DMS114 treated with DMSO at 0.1 percent for 48 hours (cell line): ENCODE results near the gene GAPVD1.
"Not testable (repeated sequence)": the region's sequence is repeated elsewhere in the genome, so short reads cannot be mapped to it uniquely, and the experiment has no call there.

ENCODE experiments used
- DNase-seq: peaks from one replicate; lab custom pipeline; 2025; ENCODE audit not compliant: unreplicated experiment; lab: John Stamatoyannopoulos, UW

The GAPVD1 gene

DNA sequence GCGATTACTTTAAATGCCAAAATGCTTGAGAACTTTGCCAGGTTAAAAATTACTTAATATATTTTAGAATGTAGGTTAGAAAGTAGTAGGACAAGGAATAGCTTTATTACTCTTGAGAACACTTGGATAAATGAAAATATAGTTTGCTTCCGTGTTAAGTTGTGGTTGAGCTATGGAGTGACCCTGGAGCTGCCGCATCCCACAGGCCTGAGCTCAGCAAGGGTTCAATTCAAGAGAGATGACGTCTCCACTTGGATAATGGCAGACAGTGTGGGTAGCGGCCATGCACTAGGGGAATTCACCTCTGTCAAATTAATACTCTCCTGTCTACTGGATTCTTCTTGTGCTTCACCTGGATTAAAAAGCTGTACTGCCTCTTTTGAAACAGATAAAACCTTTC is 105.0 kb downstream of the GAPVD1 start:
- no peak for DNase-seq

DNA sequence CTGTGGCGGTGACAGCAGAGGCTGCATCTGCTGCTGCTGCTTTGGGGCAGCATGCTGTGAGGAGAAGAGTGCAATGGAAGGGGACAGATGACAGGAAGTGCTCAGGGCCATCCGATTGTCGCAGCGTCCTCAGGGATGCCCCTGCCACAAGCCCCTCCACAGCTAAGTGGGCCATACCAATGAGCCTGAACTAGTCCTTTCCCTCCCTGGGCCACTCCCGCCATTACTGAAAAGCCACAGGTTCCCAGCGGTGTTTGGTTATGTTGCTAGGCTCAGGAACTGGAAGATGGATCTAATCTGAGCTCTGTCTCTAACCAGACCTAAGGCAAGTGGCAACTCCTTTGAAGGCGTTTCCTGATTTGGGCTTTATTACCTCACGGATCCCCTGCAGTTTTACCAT is 109.2 kb downstream of the GAPVD1 start:
- no peak for DNase-seq

DNA sequence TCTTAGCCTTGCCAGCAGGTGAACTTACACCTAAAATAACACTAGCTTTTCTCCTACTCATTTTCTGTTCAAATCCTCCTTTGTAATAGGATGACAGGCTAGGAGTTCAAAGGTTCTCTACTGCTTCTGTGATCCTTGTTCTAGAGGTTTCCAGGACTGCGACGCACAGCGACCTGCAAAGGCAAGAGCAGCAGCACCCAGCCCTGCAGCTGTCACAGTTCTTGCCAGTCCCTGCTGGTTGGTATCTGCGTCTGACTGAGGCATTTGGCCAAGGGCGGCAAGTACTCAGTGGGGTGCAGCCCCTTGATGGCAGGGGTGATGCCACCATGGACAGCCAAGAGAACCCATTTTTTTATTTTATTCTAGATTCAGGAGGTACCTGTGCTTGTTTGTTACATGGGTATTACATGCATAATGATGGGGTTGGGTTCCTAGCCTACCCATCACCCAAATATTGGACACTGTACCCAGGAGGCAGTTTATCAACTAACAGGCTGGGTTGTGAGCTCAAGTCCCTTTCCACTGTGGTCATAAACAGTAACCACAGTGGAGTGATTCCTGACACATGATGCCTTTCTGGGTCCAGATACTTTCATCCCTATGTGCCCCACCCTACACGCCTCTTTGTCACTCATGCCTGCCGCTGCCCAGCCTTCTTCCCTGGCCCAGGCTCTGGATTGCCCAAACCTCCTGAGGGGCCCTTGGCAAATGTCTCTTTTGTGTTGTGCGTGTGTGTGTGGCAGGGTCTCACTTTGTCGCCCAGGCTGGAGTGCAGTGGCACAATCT is 111.0 kb downstream of the GAPVD1 start:
- DNase-seq: no peak

DNA sequence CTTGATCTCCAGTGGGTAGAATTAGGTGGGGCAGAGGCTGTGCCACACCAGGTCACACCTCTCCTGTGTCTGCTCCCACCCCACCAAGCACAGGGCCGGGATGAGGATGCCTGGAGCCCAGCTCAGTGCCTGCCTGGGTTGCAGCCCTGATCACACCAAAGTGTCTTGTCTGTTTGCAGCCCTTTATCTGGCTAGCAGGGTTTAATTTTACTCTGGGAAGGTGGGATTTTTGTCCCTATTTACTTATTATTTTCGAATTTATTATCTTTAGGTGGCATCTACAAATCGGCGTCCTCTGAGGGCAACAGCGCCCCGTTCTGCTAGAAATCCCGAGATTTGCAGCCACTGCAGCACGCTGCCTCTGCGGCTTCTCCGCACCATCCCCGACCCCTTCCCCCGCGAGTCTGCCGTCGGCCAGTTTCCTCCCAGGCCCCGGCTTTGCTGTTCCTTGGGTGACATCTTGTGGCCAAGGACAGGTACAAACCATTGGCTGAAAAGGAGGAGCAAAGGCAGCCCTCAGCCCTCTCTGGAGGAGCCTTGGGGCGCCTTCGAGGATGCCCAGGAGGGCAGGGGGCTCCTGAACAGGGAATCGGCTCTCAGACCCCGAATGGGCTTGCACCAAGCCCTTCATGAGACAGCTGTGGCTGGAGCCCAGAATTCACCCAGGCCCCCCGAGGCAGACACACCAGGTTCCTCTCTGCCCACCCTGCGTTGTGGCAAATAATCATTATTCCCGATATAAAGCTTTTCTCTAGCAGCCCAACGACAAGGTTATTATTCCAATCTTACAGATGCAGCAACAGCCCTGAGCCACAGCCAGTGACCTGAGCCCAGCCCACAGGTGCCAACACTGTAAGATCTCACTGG is 113.0 kb downstream of the GAPVD1 start:
- peak; percentile 59 for DNase-seq

DNA sequence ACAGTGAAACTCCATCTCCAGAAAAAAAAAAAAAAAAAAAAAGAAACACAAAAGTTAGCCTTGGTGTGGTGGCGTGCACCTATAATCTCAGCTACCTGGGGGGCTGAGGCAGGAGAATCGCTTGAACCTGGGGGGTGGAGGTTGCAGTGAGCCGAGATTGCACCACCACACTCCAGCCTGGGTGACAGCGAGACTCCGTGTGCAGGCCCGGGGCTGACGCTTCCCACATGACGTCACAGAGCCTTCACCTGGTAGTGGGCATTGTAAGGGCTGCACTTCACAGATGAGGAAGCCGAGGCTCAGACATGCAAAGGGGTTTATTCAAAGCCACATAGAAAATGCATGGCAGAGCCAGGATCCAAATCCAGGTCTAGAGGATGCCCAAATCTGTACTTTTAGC is 114.2 kb downstream of the GAPVD1 start:
- no peak for DNase-seq

DNA sequence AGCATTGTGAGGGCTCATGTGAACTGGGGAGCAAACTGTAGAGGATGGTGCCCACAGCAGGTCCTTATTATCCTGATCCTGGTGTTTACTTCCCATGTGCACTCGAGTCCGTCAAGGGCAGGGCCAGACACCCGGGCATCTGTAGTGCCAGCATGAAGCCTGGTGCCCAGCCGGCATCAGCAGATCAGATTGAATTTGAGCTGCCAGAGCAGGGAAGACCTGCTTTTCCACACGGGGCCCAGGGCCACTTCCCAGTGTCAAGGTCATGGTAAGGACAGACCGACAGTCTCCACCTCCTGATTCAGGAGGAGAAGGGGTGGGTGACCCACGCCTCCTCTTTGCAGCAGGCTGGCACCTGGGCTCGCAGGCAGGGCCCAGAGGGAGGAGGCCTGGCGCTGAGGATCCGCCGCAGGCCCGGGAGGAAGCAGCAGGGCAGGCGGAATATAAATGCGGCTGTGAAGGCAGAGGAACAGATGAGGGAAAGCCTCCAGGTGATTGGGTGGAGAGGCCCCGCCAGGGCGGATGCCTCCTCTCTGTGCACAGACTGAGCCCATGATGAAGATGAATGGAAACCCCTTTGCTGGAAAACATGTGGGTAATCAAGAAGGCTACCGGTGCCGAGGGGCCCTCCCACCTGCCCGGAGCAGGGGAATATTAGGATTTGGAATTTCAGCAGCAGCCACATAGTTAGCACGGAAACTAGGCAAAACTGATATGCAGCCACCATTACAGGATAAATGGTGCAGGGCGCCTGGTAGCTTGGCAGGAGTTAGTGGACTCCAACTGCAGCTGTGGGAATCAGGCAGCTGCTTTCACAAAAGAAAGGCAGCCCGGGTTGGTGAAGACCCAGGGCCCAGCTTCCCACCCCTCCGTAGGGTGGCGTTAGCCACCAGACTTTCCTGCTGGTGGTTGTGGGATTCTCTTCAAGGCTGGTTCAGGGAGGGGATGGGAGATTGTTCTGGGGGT is 114.9 kb downstream of the GAPVD1 start:
- DNase-seq: no peak

DNA sequence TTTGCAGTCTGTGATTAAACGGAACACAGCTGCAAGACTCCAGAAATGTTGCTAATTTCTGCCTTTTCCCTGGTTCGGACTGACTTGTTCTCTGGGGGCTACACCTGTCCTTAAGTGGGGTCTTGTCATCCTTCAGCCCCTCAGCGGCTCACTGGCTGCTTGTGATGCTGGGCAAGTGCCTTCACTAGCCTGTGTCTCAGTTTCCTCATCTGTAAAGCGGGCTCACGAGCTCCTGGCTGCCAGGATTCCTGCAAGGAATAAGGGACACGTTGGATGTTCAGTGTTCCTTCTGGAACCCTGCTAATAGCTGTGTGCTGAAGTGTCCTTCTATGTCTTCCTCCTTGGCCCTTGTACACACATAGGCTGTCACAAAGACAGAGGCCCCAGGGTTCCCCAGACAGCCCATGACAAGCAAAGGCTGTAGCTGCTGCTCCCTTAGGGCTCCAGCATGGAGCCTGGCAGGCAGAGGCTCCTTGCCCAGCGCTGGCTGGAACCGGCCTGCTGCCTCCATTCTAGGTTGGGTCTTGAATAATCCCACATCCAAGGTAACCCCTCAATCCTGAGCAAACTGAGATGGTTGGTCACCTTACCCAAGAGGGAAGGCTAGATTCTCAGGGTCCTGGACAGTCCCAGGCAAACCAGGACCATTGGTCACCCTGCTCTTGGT is 116.1 kb downstream of the GAPVD1 start:
- no peak for DNase-seq

DNA sequence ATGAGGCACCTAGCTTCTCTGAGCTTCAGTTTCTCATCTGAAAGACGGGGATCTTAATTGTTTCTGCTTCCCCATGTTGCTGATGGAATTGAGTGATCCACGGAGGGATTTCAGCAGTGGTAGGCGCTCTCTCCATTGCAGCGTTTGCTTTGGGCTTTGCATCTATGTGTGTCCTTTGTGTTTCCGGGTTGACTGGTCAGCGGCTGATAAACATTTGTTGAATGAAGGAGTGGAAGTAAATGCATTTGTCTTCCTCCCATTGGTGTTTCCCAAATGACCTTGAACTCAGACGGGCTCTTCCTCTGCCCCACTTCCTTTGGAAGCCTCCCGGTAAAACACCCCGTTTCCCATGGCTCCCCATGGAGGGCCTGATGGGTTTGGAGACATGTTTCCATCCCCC is 117.2 kb downstream of the GAPVD1 start:
- no peak for DNase-seq

DNA sequence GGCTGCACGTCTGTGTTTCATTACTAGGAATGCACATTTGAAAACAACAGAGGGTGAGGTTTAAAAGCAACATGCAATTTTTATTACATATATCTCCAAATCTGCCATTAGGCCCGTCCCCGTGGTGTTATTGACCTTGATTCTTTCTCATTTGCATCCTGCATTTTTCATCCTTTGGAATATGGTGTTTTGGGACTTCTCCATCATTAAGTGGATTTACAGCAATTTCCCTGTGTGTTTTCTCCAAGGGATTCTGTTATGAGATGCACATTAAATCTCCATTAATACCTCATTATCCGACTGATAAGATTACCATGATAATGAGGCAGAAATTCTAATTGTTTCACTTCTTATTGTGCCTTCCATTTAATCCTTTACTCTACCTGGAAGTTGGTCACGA is 117.6 kb downstream of the GAPVD1 start:
- DNase-seq: no peak

DNA sequence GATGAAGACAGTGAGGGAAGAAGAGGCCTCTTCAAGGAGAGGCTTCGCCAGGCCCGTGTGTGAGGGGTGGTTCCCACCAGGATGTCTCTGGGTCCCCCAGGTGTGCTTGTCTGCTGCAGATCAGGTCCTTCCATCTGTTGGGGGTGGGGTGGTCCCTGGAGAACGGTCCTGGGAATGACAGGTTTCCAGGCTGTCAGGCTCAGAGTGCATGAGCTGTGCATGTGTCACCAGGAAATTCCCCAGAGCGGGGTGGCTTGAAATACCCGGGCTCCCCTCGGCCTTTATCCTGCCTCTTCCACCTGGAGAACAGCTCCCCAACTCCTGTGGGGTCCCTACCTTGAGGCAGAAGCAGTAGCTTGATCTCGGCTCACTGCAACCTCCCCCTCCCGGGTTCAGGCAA is 118.8 kb downstream of the GAPVD1 start:
- DNase-seq: no peak

DNA sequence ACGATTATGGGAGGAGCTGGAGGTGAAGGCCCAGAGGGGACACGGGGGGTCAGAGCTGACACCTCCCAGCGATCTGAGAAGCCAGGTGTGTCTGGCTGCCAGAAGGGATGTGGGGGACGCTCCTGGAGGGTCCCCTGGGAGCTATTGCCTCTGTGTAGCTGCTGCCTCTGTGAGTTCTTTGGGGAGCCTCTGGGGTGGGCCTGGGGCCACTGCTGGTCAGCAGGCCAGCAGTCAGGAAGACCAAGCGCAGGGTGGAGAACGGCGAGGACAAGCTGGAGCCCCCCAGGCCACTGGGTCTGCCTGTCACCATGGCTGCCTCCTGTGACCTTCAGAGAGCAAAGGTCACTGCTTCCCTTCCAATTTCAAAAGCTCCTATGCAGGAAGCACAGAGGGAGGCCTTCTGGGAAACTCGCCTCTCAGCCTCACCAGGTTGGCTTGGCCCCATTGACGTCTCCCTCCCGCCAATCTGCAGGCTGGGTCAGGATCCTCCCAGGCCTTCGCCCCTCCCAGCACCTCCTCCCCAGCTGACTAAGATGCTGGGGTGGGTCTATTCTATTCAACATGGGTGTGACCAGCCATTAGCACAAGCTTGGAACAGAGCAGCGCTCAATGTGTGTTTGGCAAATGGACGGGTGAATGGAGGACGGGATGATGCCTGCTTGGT is 126.4 kb downstream of the GAPVD1 start:
- no peak for DNase-seq

DNA sequence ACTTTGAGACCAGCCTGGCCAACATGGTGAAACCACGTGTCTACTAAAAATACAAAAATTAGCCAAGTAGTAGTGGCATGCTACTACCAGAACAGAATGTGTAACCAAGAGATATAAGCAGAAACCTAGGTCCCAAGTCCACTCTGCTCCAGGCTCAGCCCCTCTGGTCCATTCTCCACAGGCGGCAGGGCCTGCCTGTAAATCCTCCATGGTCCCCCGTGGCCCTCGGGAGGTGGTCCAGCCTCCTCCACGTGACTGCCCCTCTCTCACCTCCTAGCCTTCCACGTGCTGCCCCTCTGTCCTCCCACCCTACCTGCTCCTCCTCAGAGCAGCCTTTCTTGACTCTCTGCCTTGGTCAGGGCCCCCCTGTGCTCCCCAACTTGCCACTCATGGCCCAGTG is 127.4 kb downstream of the GAPVD1 start:
- no peak for DNase-seq

DNA sequence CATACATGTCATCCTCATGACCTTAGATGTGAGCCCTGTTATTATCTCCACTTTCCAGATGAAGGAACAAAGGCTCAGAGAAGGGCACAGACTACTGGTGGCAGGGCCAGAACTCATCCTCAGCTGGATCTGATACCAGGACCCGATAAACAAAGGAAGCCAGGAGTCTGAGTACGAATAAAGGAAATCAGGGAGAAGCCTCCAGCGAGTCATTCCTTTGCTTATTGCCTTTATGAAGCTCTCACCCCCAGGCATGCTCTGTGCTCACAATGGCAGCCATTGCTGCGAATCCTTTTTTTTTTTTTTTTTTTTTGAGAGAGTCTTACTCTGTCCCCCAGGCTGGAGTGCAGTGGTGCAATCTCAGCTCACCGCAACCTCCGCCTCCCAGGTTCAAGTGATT is 130.1 kb downstream of the GAPVD1 start:
- DNase-seq: no peak

DNA sequence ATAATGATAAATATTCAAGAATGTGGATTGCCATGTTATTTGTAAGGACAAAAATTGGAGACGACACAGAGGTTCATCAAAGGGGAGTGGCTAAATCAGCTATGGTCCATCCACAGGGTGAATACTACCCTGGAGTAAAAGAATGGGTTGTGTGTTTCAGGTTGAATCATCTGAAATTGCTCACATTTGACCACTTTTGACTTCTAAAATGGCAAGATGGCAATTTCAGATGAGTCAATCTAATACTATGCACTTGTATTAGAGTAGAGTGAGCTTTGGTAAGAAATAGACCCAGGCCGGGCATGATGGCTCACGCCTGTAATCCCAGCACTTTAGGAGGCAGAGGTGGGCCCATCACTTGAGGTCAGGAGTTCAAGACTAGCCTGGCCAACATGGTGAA is 131.8 kb downstream of the GAPVD1 start:
- DNase-seq: no peak

DNA sequence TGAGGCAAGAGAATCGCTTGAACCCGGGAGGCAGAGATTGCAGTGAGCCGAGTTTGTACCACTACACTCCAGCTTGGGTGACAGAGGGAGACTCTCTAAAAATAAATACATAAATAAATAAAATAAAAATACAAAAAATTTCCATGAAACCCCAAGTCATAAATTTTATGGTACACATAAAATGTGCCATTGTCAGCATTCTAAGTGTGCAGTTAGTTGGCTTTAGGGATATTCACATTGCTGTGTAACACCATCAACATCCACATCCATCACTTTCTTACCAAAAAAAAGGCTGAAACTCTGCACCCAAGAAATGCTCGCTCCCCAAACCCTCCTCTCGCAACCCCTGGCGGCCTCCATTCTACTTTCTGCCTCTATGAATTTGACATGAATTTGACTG is 135.2 kb downstream of the GAPVD1 start:
- no peak for DNase-seq

DNA sequence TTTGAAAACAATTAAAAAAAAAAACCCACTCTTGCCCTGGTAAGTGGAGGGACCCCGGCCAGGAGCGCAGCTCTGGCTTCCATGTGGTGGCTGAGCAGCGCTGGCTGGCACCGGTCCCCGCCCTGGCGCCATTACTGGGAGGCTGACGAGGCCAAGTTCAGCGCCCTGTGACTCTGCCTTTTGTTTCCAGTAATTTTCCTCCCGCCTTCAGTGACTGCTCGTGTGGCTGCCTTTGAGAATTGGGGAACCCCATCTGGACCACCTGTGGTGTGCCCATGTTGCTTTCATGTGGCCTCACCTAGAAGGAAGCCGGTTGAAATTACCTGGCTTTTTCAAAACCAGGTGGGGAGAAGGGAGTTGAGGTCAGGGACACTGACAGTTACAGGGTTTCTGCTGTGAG is 136.1 kb downstream of the GAPVD1 start:
- DNase-seq: no peak

DNA sequence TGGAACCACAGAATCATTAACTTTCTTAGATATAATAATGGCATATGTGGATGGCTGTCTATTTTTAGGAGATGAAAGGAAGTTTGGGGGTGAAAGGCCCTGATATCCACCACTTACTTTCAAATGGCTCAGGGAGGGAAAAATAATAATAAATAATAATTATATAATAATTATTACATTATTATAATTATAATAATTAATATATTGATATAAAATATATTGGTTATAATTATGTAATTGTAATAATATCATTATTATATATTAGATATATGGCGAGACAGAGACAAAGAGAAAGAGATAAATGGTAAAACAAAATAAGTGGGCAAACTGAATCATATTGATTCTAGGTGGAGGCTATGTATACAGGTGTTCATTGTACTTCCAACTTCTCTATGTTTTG is 136.6 kb downstream of the GAPVD1 start:
- no peak for DNase-seq

DNA sequence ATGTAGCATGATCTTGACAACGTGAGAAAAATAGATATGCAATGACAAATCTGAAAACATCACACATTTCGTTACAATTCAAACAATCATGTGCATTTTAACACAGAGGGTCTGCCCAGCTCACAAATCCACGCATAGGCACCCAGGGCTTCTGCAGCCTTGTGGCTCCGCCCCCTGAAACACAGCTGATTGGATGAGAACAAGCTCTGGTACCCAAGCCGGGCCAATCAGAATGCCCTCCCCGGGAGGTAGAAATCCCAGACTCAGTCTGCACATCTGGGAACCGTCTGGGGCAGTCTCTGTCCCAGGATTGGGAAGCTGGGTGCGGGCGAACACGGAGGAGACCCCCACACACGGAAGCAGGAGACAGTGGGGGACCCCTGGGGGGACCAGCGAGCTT is 137.5 kb downstream of the GAPVD1 start:
- DNase-seq: no peak

DNA sequence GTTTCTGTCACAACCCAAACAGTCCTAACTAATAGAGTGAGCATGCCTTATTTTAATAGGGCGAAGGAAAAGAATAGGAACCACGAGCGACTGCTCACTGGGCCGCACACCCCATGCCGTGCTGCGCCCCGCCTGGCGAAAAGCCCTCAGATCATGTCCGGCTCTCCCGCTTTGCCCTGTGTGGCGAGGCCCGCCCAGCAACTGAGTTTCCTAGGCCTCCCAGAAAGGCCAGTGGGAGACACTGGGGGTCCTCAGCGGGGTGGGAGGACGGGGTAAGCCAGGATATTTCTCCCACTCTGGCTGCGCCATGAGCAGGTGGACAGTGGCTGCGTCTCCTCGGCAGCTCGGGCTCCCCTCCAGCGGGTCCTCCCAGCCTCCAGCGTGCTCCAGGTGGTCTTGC is 138.0 kb downstream of the GAPVD1 start:
- no peak for DNase-seq

DNA sequence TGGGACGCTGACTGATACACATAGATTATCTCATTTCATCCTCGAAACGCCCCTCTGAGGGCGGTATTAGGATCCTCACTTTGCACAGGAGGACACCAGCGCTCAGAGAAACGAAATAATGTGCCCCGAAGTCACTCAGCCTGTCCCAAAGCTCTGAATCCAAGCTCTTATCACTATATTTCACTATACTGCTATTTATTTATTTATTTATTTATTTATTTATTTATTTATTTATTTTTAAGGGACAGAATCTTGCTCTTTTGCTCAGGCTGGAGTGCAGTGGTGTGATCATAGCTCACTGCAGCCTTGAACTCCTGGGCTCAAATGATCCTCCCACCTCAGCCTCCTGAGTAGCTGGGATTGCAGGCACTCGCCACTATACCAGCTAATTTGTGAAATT is 138.6 kb downstream of the GAPVD1 start:
- DNase-seq: not testable (repeated sequence)
